WTC11 (cell line): ENCODE data around the gene SRSF2. TPM values are rescaled to one million over a fixed set of nuclear protein-coding genes. Genes with fewer than 3 reads are reported as not detected.

Source experiments
- ATAC-seq: fragments of 200-7000 bp; cut with Tn5 transposase; 2 replicates; pipeline ENCODE4 v1.10.0; 2021; ENCODE audit warnings: mild to moderate bottlenecking, moderate library complexity
- CTCF ChIA-PET: fragments of 300-600 bp; sonication (Branson Sonifier 250); formaldehyde crosslinking; loops from one replicate; lab custom pipeline; 2021; ENCODE audit warnings: antibody characterized with exemption; lab: Charles Lee
- POLR2A ChIA-PET: fragments of 350-600 bp; sonication (Branson Sonifier 250); formaldehyde crosslinking; loops from one replicate; lab custom pipeline; 2021; ENCODE audit warnings: antibody characterized with exemption; lab: Charles Lee
- DNase-seq: peaks from one replicate; pipeline ENCODE4 v3.0.0; 2021; ENCODE audit warnings: low spot score
- H3K27ac Mint-ChIP-seq: 2 replicates; pipeline ENCODE4 v1.8.0; 2021; ENCODE audit warnings: mixed read lengths
- H3K27me3 Mint-ChIP-seq: 2 replicates; pipeline ENCODE4 v1.8.0; 2021; ENCODE audit warnings: low read depth, mild to moderate bottlenecking, moderate library complexity, mixed read lengths
- H3K36me3 Mint-ChIP-seq: 2 replicates; pipeline ENCODE4 v1.8.0; 2021; ENCODE audit warnings: mixed read lengths
- H3K4me1 Mint-ChIP-seq: 2 replicates; pipeline ENCODE4 v1.8.0; 2022; ENCODE audit warnings: mixed read lengths
- H3K4me3 Mint-ChIP-seq: 2 replicates; pipeline ENCODE4 v1.8.0; 2021; ENCODE audit warnings: mild to moderate bottlenecking, moderate library complexity, mixed read lengths
- H3K9me3 Mint-ChIP-seq: 2 replicates; pipeline ENCODE4 v1.8.0; 2021; ENCODE audit warnings: mixed read lengths
- ATF6 ChIP-seq: sonication (generic); formaldehyde crosslinking; IDR thresholded peaks from 2 replicates; pipeline ENCODE4 v1.8.1; 2023; ENCODE audit warnings: mild to moderate bottlenecking, missing genetic modification reagents
- CBFB ChIP-seq: sonication (generic); formaldehyde crosslinking; IDR thresholded peaks from 2 replicates; pipeline ENCODE4 v1.8.1; 2022; ENCODE audit warnings: mild to moderate bottlenecking, low read depth, missing genetic modification reagents
- CREB1 ChIP-seq: sonication (generic); formaldehyde crosslinking; IDR thresholded peaks from 2 replicates; pipeline ENCODE4 v1.8.0; 2023; ENCODE audit warnings: mild to moderate bottlenecking, missing genetic modification reagents
- GRHL2 ChIP-seq: fragments of 250-450 bp; sonication (Bioruptor Pico); IDR thresholded peaks from 2 replicates; pipeline ENCODE4 v1.8.0; 2022; ENCODE audit warnings: mild to moderate bottlenecking, moderate library complexity; ENCODE audit not compliant: insufficient replicate concordance, severe bottlenecking
- HMGA2 ChIP-seq: fragments of 250-450 bp; sonication (Bioruptor Pico); IDR thresholded peaks from 2 replicates; pipeline ENCODE4 v1.4.0; 2021; ENCODE audit warnings: mild to moderate bottlenecking, moderate library complexity
- OVOL2 ChIP-seq: fragments of 250-450 bp; sonication (Bioruptor Pico); IDR thresholded peaks from 2 replicates; pipeline ENCODE4 v1.9.0; 2021; ENCODE audit warnings: mild to moderate bottlenecking, borderline replicate concordance
- PRDM15 ChIP-seq: sonication (generic); formaldehyde crosslinking; IDR thresholded peaks from 2 replicates; pipeline ENCODE4 v1.8.0; 2022; ENCODE audit warnings: missing genetic modification reagents
- TEAD1 ChIP-seq: sonication (generic); formaldehyde crosslinking; IDR thresholded peaks from 2 replicates; pipeline ENCODE4 v1.8.0; 2022; ENCODE audit warnings: mild to moderate bottlenecking, missing genetic modification reagents
- TP53 ChIP-seq: sonication (generic); formaldehyde crosslinking; IDR thresholded peaks from 2 replicates; pipeline ENCODE4 v1.8.1; 2023; ENCODE audit warnings: mild to moderate bottlenecking, missing genetic modification reagents
- ZSCAN18 ChIP-seq: fragments of 250-450 bp; sonication (Bioruptor Pico); IDR thresholded peaks from 2 replicates; pipeline ENCODE4 v2.1.2; 2022; ENCODE audit warnings: mild to moderate bottlenecking, moderate library complexity
- total RNA-seq: library from RNA; stranded (reverse); gene quantifications from 3 replicates; pipeline ENCODE4 v1.2.3, GENCODE V29; 2021
- TF ChIP-seq, protein P1 (sequence below): sonication (generic); formaldehyde crosslinking; IDR thresholded peaks from 2 replicates; pipeline ENCODE4 v1.8.1; 2023; ENCODE audit warnings: mild to moderate bottlenecking, missing genetic modification reagents, borderline replicate concordance
- TF ChIP-seq, protein P2 (sequence below): sonication (generic); formaldehyde crosslinking; IDR thresholded peaks from 2 replicates; pipeline ENCODE4 v1.8.1; 2022; ENCODE audit warnings: low read depth, missing genetic modification reagents, borderline replicate concordance
- TF ChIP-seq, protein P3 (sequence below): sonication (generic); formaldehyde crosslinking; IDR thresholded peaks from 2 replicates; pipeline ENCODE4 v1.8.0; 2022; ENCODE audit warnings: mild to moderate bottlenecking, missing genetic modification reagents
- TF ChIP-seq, protein P4 (sequence below): fragments of 200-600 bp; IDR thresholded peaks from 2 replicates; pipeline ENCODE4 v1.8.0; 2022; ENCODE audit warnings: antibody characterized with exemption

Gene SRSF2
- total RNA-seq, 1 experiment from 2014 or later = 355 TPM

- TF ChIP-seq PRDM15 (no peak), CREB1 (CRISPR knock-in tag) (no peak)
- TF ChIP-seq, protein P1, sequence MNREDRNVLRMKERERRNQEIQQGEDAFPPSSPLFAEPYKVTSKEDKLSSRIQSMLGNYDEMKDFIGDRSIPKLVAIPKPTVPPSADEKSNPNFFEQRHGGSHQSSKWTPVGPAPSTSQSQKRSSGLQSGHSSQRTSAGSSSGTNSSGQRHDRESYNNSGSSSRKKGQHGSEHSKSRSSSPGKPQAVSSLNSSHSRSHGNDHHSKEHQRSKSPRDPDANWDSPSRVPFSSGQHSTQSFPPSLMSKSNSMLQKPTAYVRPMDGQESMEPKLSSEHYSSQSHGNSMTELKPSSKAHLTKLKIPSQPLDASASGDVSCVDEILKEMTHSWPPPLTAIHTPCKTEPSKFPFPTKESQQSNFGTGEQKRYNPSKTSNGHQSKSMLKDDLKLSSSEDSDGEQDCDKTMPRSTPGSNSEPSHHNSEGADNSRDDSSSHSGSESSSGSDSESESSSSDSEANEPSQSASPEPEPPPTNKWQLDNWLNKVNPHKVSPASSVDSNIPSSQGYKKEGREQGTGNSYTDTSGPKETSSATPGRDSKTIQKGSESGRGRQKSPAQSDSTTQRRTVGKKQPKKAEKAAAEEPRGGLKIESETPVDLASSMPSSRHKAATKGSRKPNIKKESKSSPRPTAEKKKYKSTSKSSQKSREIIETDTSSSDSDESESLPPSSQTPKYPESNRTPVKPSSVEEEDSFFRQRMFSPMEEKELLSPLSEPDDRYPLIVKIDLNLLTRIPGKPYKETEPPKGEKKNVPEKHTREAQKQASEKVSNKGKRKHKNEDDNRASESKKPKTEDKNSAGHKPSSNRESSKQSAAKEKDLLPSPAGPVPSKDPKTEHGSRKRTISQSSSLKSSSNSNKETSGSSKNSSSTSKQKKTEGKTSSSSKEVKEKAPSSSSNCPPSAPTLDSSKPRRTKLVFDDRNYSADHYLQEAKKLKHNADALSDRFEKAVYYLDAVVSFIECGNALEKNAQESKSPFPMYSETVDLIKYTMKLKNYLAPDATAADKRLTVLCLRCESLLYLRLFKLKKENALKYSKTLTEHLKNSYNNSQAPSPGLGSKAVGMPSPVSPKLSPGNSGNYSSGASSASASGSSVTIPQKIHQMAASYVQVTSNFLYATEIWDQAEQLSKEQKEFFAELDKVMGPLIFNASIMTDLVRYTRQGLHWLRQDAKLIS = no peak
- TF ChIP-seq, protein P2, sequence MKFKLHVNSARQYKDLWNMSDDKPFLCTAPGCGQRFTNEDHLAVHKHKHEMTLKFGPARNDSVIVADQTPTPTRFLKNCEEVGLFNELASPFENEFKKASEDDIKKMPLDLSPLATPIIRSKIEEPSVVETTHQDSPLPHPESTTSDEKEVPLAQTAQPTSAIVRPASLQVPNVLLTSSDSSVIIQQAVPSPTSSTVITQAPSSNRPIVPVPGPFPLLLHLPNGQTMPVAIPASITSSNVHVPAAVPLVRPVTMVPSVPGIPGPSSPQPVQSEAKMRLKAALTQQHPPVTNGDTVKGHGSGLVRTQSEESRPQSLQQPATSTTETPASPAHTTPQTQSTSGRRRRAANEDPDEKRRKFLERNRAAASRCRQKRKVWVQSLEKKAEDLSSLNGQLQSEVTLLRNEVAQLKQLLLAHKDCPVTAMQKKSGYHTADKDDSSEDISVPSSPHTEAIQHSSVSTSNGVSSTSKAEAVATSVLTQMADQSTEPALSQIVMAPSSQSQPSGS (CRISPR knock-in tag) = no peak
- TF ChIP-seq, all 79 proteins: peak for 0
Measured at GRCh38 chr17:76752006-76752405, 14.9 kb upstream of the SRSF2 start (continued).

- Mint-ChIP-seq H3K9me3 (no peaks in the 10 kb centered on the region), H3K27me3 (no peaks in the 10 kb centered on the region), H3K27ac (no peak overlapping the region), H3K36me3 (peaks cover 16% of the 10 kb centered on the region), H3K4me3 (no peak overlapping the region), H3K4me1 (no peaks in the 10 kb centered on the region)
- POLR2A ChIA-PET = no interaction called here
- CTCF ChIA-PET = no interaction called here
- DNase-seq (no peak), ATAC-seq (no peak)
- no peak for TF ChIP-seq OVOL2 (CRISPR knock-in tag)
- TF ChIP-seq TEAD1 (CRISPR knock-in tag) = no peak
- TF ChIP-seq ATF6 (CRISPR knock-in tag) = no peak
- TF ChIP-seq CBFB = no peak
- no peak for TF ChIP-seq GRHL2 (CRISPR knock-in tag)
- TF ChIP-seq ZSCAN18 (CRISPR knock-in tag) = no peak
- TF ChIP-seq, protein P3, sequence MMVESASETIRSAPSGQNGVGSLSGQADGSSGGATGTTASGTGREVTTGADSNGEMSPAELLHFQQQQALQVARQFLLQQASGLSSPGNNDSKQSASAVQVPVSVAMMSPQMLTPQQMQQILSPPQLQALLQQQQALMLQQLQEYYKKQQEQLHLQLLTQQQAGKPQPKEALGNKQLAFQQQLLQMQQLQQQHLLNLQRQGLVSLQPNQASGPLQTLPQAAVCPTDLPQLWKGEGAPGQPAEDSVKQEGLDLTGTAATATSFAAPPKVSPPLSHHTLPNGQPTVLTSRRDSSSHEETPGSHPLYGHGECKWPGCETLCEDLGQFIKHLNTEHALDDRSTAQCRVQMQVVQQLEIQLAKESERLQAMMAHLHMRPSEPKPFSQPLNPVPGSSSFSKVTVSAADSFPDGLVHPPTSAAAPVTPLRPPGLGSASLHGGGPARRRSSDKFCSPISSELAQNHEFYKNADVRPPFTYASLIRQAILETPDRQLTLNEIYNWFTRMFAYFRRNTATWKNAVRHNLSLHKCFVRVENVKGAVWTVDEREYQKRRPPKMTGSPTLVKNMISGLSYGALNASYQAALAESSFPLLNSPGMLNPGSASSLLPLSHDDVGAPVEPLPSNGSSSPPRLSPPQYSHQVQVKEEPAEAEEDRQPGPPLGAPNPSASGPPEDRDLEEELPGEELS (CRISPR knock-in tag) = no peak
- TF ChIP-seq HMGA2 (CRISPR knock-in tag) = no peak
- TF ChIP-seq, protein P1 = no peak
- no peak for TF ChIP-seq TP53 (CRISPR knock-in tag)
- TF ChIP-seq, protein P4, sequence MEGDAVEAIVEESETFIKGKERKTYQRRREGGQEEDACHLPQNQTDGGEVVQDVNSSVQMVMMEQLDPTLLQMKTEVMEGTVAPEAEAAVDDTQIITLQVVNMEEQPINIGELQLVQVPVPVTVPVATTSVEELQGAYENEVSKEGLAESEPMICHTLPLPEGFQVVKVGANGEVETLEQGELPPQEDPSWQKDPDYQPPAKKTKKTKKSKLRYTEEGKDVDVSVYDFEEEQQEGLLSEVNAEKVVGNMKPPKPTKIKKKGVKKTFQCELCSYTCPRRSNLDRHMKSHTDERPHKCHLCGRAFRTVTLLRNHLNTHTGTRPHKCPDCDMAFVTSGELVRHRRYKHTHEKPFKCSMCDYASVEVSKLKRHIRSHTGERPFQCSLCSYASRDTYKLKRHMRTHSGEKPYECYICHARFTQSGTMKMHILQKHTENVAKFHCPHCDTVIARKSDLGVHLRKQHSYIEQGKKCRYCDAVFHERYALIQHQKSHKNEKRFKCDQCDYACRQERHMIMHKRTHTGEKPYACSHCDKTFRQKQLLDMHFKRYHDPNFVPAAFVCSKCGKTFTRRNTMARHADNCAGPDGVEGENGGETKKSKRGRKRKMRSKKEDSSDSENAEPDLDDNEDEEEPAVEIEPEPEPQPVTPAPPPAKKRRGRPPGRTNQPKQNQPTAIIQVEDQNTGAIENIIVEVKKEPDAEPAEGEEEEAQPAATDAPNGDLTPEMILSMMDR = no peak
Measured at GRCh38 chr17:76751416-76751993, 14.4 kb upstream of the SRSF2 start.
